ENCODE measurements around the gene IL18R1. TPM values are rescaled to one million over a fixed set of nuclear protein-coding genes. Genes with fewer than 3 reads are reported as not detected.

The IL18R1 gene
- total and polyA plus RNA-seq, 9 of the 15 experiments (the other 6 are each of a cell fraction or from before 2014, with no cell fraction given): 0.55 to 10.0 (median 2.5) TPM

- in situ Hi-C loops (cut with MboI) (loop anchor here (5.0 to 10.0 kb wide), 2 partner anchors 91 to 342 kb away; no protein-coding TSS in a partner anchor), intact Hi-C loops (cut with micrococcal nuclease) (loop anchor here (5.0 kb wide), 4 partner anchors 54 to 349 kb away; no protein-coding TSS in a partner anchor)
- H3K79me2 ChIP-seq (ENCODE audit: control insufficient read depth, insufficient read depth, low read length): no peaks in the 10 kb centered on the region
- no peak overlapping the region for H3K27ac ChIP-seq (ENCODE audit: extremely low read depth, low read depth, low read length)
- H3K4me3 ChIP-seq: no peak overlapping the region
- DNase-seq (ENCODE audit: extremely low read depth in 1 of 4, low spot score in 3 of 4) (no peak), FAIRE-seq (no peak), ATAC-seq (no peak)
- no peaks in the 10 kb centered on the region for H3K9me3 ChIP-seq (replicated peaks; ENCODE audit: control insufficient read depth, insufficient read depth, low read depth, low read length)
- H3K4me2 ChIP-seq (ENCODE audit: insufficient read depth, low read length): no peak overlapping the region
- H3K36me3 ChIP-seq (ENCODE audit: control insufficient read depth, insufficient read depth, low read length): no peaks in the 10 kb centered on the region
- ChIA-PET CTCF (ENCODE audit: low intra/inter-chr PET ratio) (interaction anchor here (0.6 to 2.5 kb wide), 2 partner anchors 87 to 1016 kb away, joined by 4 to 13 read pairs; no protein-coding TSS in a partner anchor), POLR2A (no interaction called here)
- no TSS peak for BruUV-seq (replicated peaks)
- H3K9me1 ChIP-seq (ENCODE audit: control insufficient read depth, insufficient read depth, low read length): no peaks in the 10 kb centered on the region
- no peak for TF ChIP-seq TGIF2 (CRISPR knock-in tag; IDR thresholded peaks at IDR 0.05)
- TF ChIP-seq E4F1 (CRISPR knock-in tag; IDR thresholded peaks at IDR 0.05; ENCODE audit: borderline replicate concordance): no peak
- TF ChIP-seq CHD2 (IDR thresholded peaks at IDR 0.05; ENCODE audit: low read depth, low read length): no peak
- TF ChIP-seq CTCF (IDR thresholded peaks at IDR 0.05 in 2 of 3, conservative IDR thresholded peaks at IDR 0.05 in 1 of 3; ENCODE audit: insufficient read depth in 2 of 3, low read depth in 1 of 3, low read length in 3 of 3): no peak
- TF ChIP-seq ATF7 (IDR thresholded peaks at IDR 0.05): no peak
- no peaks in the 10 kb centered on the region for H3K27me3 ChIP-seq (ENCODE audit: control insufficient read depth in 2 of 2, insufficient read depth in 2 of 2, low read length in 2 of 2)
- no peak overlapping the region for H2AFZ ChIP-seq (ENCODE audit: low read depth, low read length)
- WGBS (ENCODE audit: insufficient coverage, low coverage, missing lambda C conversion rate): 40% methylated on average over 2 of the region's 2 CpGs
- H4K20me1 ChIP-seq (replicated peaks; ENCODE audit: control insufficient read depth, insufficient read depth, low read length): no peaks in the 10 kb centered on the region
- H3K9ac ChIP-seq (ENCODE audit: insufficient read depth in 1 of 2, low read depth in 2 of 2, low read length in 2 of 2): no peak overlapping the region
- H3K4me1 ChIP-seq (replicated peaks in 1 of 2; ENCODE audit: control insufficient read depth in 2 of 2, insufficient read depth in 2 of 2, low read length in 2 of 2): peaks cover 0 to 12% of the 10 kb centered on the region in 2 experiments; a peak in 2 of 5 replicates
Observed at GRCh38 chr2:102356741-102357140, 1.1 kb downstream of the IL18R1 start.

Data from K562 (cell line).